NCI-H2227 (cell line): ENCODE results near the gene CDY1B.
"Not testable (repeated sequence)": the region's sequence is repeated elsewhere in the genome, so short reads cannot be mapped to it uniquely, and the experiment has no call there.

Experiments
- DNase-seq: peaks from one replicate; lab custom pipeline; 2025; ENCODE audit not compliant: unreplicated experiment; lab: John Stamatoyannopoulos, UW

The CDY1B gene, protein sequence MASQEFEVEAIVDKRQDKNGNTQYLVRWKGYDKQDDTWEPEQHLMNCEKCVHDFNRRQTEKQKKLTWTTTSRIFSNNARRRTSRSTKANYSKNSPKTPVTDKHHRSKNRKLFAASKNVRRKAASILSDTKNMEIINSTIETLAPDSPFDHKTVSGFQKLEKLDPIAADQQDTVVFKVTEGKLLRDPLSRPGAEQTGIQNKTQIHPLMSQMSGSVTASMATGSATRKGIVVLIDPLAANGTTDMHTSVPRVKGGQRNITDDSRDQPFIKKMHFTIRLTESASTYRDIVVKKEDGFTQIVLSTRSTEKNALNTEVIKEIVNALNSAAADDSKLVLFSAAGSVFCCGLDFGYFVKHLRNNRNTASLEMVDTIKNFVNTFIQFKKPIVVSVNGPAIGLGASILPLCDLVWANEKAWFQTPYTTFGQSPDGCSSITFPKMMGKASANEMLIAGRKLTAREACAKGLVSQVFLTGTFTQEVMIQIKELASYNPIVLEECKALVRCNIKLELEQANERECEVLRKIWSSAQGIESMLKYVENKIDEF

DNA sequence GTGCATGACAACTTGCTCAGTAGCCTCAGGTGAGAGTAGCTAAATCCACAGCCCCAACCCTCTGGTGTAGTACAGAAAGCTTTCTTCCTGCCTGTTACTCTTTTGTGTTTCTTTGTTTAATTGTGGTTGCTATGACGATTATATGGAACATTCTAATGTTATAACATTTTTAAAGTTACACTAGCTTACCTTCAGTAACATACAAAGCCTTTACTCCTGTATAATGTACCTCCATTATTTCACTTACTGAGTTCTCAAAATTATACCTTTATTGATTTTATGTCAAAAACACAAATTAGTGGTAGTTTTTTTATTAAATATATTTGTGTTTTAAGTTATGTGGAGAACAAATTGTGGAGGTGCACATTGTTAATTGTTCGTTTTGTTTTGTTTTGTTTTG is at the start of gene CDY1B:
Gene CDY1B (minus strand): TSS at position 101 of the 400 bp plus-strand sequence. CDS start 331 bp downstream, outside the sequence.
- not testable (repeated sequence) for DNase-seq

DNA sequence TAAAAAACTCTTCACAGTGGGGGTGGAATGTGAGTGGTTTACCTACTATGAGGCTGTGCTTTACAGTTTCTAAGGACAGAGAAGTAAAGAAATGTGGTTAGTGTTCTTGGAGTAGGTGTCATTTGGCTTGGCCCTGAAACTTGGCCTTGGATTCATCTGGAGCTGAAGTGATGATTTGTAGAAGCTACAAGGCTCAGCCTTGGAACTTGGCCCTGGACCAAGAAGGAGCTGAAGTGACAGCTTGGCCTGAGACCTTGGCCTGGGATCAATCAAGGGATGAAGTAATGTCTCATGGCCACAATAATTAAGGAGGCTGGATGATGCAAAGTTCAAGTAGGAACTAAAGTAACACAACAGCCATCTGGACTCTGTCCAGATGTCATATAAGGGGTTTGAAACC is 1.7 kb upstream of the CDY1B start:
- DNase-seq: not testable (repeated sequence)

DNA sequence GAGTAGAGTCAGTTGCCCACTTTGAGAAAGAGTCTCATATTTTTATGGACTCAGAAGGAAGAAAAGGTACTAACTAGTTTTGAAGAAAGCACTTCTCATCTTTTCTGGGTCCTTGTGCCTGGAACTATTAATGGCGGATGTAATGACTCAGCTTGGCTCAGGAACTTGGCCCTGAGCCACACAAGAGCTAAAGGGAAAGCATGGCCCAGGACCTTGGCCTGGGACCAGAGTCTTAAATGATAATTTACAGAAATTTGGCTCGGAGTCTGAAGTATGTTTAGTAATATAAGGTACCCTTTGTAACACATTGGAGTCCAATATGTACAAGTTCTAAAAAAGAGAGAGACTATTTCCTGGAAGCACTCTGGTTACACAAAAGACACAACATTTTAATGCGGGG is 4.6 kb downstream of the CDY1B start:
- not testable (repeated sequence) for DNase-seq

DNA sequence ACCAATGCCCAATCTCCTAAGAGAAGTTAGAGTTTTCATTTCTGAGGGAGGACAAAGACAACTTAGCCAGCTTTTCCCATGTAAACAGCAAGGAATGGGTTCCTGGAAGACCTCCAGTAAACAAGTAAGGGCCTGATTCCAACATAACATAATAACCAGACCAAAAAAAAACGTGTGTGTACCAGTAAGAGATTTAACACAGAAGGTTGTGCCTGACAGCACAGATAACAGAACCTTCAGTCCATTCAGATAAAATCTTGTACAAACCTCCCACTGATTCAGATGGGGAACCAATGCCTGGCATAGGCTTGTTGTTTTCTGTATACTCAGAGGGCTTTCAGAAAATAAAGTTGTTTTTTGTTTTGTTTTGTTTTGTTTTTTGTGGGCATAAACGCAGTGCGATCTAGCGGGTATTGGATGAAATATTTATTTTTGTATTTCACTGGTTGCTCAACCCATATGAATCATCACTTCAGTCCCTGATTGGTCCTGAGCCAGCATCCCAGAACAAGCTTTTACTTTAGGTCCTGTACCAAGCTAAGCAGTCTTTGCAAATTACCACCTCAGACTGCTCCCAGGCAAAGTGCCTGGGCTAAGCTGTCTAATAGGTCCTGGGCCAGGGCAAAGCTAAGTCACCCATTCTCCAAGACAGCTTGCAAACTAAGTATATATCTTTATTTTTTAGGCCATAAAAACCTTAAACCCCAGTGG is 8.7 kb downstream of the CDY1B start:
- not testable (repeated sequence) for DNase-seq

DNA sequence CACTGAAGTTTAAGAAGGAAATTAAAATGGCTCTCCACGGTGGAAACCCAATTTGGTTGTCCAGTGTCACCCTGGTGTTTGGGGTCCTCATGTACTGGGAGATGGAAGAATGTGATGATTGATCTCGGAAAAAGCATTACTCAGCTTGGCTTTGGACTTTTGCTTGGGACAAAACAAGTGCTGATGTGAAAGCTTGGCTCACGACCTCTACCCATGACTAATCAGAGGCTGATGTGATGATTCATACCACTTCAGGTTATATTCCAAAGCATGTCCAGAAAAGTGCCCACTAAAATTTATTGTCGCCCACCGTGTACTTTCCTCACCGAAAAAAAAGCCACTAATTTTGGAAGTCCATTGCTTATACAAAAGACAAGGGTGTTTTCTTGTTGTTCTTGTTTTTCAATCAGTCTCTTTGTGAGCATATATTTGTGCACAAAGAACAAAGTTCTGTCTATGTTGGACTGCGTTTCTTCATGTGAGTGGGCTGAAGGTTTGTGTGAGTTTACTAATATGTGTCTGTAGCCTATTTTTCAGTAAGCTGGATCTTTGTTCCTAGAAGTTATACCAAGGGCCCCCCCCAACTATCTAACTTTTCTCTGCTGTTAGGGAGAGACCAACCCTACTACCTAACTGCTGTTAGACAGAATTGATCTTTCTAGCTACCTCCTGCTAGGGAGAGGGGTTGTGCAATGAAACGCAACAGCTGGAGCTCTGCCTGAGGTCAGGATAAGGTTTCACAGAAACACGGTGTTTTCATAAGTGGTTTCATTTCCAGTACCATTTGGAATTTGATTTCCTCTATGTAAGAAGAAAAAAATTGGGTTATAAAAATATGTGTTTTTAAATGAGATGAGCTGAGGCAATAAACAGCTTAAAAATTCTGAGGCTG is 21.4 kb downstream of the CDY1B start:
- DNase-seq: not testable (repeated sequence)
